GM08714 (cell line): ENCODE measurements around the gene RDM1.

Experiments used
- H3K4me3 ChIP-seq: fragments of 200-500 bp; sonication (Bioruptor generic); 2 replicates; pipeline ENCODE4 v1.5.1; 2014; ENCODE audit warnings: mild to moderate bottlenecking, low read length, inconsistent platforms
- ZNF274 ChIP-seq: IDR thresholded peaks from 2 replicates; pipeline ENCODE4 v1.6.1; 2012; ENCODE audit warnings: mild to moderate bottlenecking, low read depth, low read length

The RDM1 gene

DNA sequence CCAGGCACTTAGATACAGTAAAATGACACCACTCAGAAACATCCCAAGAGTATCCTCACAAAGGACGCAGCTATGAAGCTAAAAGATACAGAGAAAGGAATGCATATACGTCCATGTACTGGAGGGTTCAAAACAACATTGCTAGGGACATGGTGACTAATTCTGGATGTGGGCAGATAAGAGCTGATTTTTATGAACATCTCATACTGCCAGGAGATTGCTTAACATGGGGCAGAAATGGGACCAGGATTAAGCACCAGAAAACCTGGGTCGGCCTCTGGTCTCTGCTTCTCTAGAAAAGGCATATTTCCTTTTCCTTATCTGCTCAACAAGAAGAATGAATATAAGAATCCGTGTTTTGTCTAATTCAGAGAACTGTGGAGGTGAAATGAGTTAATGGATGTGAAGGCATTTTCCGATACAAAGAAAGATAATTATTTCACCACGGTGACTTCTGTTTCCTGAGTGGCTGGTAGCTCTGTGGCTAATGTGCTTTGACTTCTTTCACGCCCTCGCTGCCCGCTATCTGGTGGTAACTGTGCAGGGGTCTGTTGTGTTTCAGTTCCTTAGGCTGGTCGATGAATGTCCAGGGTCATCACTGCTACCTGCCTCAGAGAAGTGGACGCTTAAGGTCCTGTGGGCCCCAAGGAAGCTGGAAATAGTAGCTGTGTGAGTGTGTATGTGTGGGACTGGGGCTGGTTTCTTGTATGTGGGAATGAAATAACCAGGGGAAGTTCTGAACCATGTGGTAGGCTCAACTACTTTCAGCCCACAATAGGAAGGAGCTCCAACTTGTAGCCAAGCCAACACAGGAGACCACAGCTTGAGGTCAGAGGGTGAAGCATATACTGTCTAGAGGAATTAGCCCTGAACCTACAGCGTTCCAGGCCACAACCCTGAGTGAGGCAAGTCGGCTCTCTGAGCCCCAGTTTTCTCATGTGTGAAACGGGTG is 34.7 kb downstream of the RDM1 start:
- no peak for TF ChIP-seq ZNF274
- no peak overlapping the region for H3K4me3 ChIP-seq

DNA sequence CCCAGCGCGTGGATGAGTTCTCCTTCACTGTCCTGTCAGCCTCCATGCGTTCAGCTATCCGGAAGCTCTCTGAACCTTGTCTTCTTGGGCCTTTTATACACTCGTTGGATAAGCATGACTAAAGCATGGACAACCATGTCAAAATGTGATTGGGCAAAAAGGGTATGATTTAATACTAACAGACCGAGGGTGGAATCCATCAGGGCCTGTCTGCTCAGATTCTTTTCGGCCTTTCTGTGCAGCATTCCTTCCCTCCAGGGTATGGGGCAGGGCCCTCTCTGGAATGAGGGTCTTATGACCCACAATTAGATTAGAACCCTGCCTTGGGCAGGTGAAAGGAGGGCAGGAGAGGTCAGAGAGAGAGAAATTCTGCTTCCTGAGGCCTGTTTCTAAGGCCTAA is 36.4 kb downstream of the RDM1 start:
- TF ChIP-seq ZNF274: no peak
- H3K4me3 ChIP-seq: no peak overlapping the region

DNA sequence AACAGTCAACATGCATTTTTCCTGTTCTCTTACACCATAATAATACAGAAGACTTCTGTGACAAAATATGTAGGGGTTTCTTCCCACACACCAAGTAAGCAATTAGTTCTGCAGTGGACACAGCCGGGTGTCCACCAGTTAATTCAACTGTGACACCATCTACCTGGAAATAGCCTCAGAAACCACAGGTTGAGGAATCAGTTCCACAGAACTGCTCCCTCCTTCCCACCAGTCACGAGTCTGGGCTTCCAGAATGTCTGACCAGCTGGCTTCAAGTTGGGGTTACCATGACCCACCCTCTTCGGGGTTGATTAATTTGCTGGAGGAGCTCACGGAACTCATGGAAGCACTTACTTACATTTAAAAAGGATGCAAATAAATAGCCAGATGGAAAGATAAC is 36.8 kb downstream of the RDM1 start:
- no peak overlapping the region for H3K4me3 ChIP-seq
- no peak for TF ChIP-seq ZNF274

GRCh38 chr17:35892091-35893035 is 38.2 kb downstream of the RDM1 start:
- no peak for TF ChIP-seq ZNF274

GRCh38 chr17:35891269-35891668 is 39.3 kb downstream of the RDM1 start:
- TF ChIP-seq ZNF274: no peak

More at GRCh38 chr17:35892091-35893035, 38.2 kb downstream of the RDM1 start:
- H3K4me3 ChIP-seq: no peak overlapping the region

DNA sequence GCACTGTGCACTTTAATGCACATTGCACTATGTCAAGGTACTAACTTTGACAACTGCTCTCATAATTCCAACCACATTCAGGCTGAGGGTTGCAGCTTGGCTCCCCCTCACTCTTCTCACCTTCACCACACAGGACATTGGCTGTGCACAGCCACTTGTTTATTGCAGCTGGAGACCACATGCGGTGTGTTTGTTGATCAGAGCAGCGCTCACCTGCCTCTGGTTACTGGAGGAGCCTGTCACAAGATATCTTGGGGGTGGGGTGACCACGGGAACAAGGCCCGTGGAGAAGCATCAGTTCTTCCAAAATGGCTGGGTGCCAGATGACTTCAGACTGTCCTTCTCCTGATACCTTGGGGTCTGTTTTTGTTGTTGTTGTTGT is 39.8 kb downstream of the RDM1 start:
- H3K4me3 ChIP-seq: no peak overlapping the region
- no peak for TF ChIP-seq ZNF274

More at GRCh38 chr17:35891269-35891668, 39.3 kb downstream of the RDM1 start:
- H3K4me3 ChIP-seq: no peak overlapping the region

GRCh38 chr17:35889818-35890773 is 40.5 kb downstream of the RDM1 start:
- no peak overlapping the region for H3K4me3 ChIP-seq
- no peak for TF ChIP-seq ZNF274

DNA sequence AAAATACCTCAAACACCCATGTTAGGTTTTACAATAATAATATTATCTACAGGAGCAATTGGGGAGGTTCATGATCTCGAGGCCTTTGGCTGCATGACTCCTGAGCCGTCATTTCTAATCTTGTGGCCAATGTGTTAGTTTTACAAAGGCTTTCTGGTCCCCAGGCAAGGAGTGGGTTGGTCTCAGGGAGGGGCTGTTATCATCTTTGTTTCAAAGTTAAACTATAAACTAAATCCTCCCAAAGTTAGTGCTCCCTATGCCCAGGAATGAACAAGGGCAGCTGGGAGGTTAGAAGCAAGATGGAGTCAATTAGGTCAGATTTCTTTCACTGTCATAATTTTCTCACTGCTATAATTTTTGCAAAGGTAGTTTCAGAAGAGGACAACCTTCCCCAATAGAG is 41.3 kb downstream of the RDM1 start:
- TF ChIP-seq ZNF274: no peak
- H3K4me3 ChIP-seq: no peak overlapping the region

- H3K4me3 ChIP-seq: peak within 1 kb of the TSS; percentile 28; the same call in 1 of the 2 replicates
- no peak for TF ChIP-seq ZNF274
Measured at GRCh38 chr17:35879773-35880654, 50.6 kb downstream of the RDM1 start, which contains the start of gene CCL5. TSS of gene CCL5 (minus strand) at chr17:35880360.

- no peak overlapping the region for H3K4me3 ChIP-seq
- no peak for TF ChIP-seq ZNF274
Measured at GRCh38 chr17:35878361-35878760, 52.2 kb downstream of the RDM1 start.

DNA sequence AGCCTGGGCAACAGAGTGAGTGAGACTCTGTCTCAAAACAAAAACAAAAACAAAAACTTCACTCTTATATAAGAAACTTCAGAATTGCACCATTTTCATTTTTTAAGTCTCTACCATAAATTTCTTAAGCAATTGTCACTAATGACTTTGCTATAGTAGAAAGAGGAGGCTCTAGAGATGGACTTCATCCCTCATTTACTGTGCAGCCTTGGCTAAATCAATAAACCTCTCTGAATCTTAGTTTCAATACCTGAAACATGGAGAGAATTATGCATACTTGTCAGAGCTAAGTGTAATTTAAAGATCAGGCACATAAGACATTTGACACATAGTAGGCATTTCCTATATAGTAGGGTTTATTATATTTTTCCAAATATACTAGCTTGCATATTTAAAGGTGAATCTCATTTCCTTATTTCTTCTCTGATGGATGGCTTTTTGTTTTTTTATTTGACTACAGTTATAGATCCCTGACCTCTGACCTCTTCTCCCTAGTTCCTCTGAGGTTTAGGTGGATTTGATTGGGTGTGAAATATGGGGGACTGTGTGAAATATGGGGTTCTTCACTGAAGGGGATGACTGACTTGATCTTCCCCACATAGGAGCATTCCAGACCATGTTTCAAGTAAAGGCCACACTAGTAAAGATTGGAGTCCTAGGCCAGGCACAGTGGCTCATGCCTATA is 53.1 kb downstream of the RDM1 start:
- H3K4me3 ChIP-seq: no peak overlapping the region
- no peak for TF ChIP-seq ZNF274

DNA sequence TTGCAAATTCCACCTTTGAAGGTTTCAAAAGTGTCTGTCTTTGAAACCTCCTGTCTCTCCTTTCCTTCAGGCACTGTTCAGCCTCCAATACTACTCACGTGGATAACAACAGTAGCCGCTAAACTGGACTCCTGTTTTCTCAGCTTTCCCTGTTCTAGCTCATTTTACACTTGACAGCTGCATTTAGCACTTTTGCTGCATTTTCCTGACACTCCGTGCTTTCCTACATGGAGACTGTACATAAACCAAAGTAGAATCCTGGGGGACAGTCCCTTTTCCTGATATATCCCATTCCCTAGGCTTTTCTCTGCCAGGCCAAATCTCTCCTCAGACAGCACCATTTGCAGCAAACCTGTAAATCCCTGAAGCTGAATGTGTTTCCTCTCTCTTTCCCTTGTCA is 54.0 kb downstream of the RDM1 start:
- H3K4me3 ChIP-seq: no peak overlapping the region
- TF ChIP-seq ZNF274: no peak
